Parathyroid adenoma (tissue), 2 donors: ENCODE data around the gene SPANXA2.
"Not testable (repeated sequence)": the region's sequence is repeated elsewhere in the genome, so short reads cannot be mapped to it uniquely, and the experiment has no call there.

Experiments used
- H2AFZ ChIP-seq: fragments of 300-600 bp; sonication (generic); one replicate; pipeline ENCODE4 v1.7.0; 2017; ENCODE audit warnings: antibody characterized with exemption, mild to moderate bottlenecking
- H3K27ac ChIP-seq: fragments of 300-600 bp; sonication (generic); one replicate; pipeline ENCODE4 v1.7.0; 2017
- H3K27me3 ChIP-seq: fragments of 300-600 bp; sonication (generic); one replicate; pipeline ENCODE4 v1.7.0; 2017; ENCODE audit warnings: low read length; ENCODE audit not compliant: control insufficient read depth, insufficient read depth
- H3K36me3 ChIP-seq: fragments of 300-600 bp; sonication (generic); one replicate; pipeline ENCODE4 v1.7.0; 2017; ENCODE audit warnings: low read length; ENCODE audit not compliant: control insufficient read depth, insufficient read depth
- H3K4me1 ChIP-seq: fragments of 300-600 bp; sonication (generic); one replicate; pipeline ENCODE4 v1.7.0; 2017; ENCODE audit warnings: control low read depth
- H3K4me2 ChIP-seq: fragments of 300-600 bp; sonication (generic); one replicate; pipeline ENCODE4 v1.7.0; 2017; ENCODE audit warnings: low read length
- H3K4me3 ChIP-seq: fragments of 300-600 bp; sonication (generic); one replicate; pipeline ENCODE4 v1.7.0; 2017; ENCODE audit warnings: low read depth, low read length
- H3K79me2 ChIP-seq: fragments of 300-600 bp; sonication (generic); one replicate; pipeline ENCODE4 v1.7.0; 2017; ENCODE audit warnings: control low read depth
- H3K9ac ChIP-seq: fragments of 300-600 bp; sonication (generic); one replicate; pipeline ENCODE4 v1.7.0; 2017; ENCODE audit warnings: mild to moderate bottlenecking
- H3K9me3 ChIP-seq: fragments of 300-600 bp; sonication (generic); one replicate; pipeline ENCODE4 v1.7.0; 2017; ENCODE audit warnings: low read length; ENCODE audit not compliant: control insufficient read depth
- TF ChIP-seq, protein P1 (sequence below): fragments of 300-600 bp; sonication (generic); IDR thresholded peaks from one replicate; pipeline ENCODE4 v1.7.0; 2017; ENCODE audit warnings: antibody characterized with exemption, mild to moderate bottlenecking
- donor health status: primary hyperparathyroidism.

The SPANXA2 gene, protein sequence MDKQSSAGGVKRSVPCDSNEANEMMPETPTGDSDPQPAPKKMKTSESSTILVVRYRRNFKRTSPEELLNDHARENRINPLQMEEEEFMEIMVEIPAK

DNA sequence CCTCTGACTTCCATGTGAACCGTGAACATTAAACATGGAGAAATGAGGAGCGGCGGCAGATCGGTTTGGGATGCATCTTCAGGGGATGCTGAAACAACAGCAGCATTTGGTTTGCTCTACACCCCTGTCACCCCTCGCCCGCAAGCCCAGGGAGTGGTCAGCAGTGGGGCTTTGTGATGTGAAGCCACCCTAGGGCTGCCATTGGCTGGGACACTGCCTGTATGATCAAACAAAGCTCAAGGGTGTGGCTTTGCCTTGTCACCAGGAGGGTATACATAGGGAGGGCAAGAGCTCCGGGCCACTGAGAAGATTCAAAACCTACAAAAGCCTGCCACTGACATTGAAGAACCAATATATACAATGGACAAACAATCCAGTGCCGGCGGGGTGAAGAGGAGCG is at the start of gene SPANXA2:
Gene SPANXA2 (plus strand): TSS at position 301 of the 400 bp plus-strand sequence. CDS start 60 bp downstream, at position 361.
- H3K4me3 ChIP-seq, H3K27me3 ChIP-seq, H3K27ac ChIP-seq, H3K36me3 ChIP-seq, H3K4me1 ChIP-seq, H3K9ac ChIP-seq, H3K4me2 ChIP-seq, H3K79me2 ChIP-seq, H3K9me3 ChIP-seq, H2AFZ ChIP-seq: not testable (repeated sequence)

DNA sequence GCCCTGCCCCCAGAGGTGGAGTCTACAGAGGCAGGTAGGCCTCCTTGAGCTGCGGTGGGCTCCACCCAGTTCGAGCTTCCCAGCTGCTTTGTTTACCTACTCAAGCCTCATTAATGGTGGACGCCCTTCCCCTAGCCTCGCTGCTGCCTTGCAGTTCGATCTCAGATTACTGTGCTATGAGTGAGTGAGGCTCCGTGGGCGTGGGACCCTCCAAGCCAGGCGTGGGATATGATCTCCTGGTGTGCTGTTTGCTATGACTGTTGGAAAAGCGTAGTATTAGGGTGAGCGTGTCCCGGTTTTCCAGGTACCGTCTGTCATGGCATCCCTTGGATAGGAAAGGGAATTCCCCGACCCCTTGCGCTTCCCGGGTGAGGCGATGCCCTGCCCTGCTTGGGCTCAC is 47.0 kb upstream of the SPANXA2 start:
- not testable (repeated sequence) for H3K36me3 ChIP-seq, H3K4me2 ChIP-seq, H3K27ac ChIP-seq, H3K27me3 ChIP-seq, H3K4me1 ChIP-seq, H3K4me3 ChIP-seq, H2AFZ ChIP-seq, H3K9ac ChIP-seq, H3K9me3 ChIP-seq, H3K79me2 ChIP-seq

DNA sequence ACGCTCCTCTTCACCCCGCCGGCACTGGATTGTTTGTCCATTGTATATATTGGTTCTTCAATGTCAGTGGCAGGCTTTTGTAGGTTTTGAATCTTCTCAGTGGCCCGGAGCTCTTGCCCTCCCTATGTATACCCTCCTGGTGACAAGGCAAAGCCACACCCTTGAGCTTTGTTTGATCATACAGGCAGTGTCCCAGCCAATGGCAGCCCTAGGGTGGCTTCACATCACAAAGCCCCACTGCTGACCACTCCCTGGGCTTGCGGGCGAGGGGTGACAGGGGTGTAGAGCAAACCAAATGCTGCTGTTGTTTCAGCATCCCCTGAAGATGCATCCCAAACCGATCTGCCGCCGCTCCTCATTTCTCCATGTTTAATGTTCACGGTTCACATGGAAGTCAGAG is 4.9 kb upstream of the SPANXA2 start, which contains the start of gene SPANXA1:
Gene SPANXA1 (minus strand): TSS at position 101 of the 400 bp plus-strand sequence. CDS start 60 bp downstream, at position 41.
- not testable (repeated sequence) for H3K4me1 ChIP-seq, H3K9ac ChIP-seq, H3K79me2 ChIP-seq, H2AFZ ChIP-seq, H3K9me3 ChIP-seq, H3K4me2 ChIP-seq, H3K4me3 ChIP-seq, H3K36me3 ChIP-seq, H3K27ac ChIP-seq, H3K27me3 ChIP-seq

DNA sequence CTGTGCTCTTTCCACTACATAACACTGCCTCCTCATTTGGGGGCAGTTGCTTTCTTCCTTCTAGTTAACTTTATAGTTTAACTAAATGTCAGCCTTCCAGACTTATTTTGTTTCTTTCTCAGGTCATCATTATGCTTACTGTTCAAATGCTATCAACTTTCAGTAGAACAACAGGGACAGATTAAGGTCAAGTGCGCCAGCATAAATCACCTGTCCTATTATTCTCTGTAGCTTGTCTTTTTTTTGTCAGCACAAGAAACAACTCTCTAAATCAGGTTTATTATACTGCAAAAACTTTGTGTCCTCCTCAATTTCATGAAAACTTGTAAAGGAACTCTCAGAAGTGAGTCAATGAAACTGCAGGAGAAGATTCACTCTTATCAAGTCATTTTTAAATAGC is 19.6 kb downstream of the SPANXA2 start:
- no peak overlapping the region for H2AFZ ChIP-seq
- TF ChIP-seq, protein P1, sequence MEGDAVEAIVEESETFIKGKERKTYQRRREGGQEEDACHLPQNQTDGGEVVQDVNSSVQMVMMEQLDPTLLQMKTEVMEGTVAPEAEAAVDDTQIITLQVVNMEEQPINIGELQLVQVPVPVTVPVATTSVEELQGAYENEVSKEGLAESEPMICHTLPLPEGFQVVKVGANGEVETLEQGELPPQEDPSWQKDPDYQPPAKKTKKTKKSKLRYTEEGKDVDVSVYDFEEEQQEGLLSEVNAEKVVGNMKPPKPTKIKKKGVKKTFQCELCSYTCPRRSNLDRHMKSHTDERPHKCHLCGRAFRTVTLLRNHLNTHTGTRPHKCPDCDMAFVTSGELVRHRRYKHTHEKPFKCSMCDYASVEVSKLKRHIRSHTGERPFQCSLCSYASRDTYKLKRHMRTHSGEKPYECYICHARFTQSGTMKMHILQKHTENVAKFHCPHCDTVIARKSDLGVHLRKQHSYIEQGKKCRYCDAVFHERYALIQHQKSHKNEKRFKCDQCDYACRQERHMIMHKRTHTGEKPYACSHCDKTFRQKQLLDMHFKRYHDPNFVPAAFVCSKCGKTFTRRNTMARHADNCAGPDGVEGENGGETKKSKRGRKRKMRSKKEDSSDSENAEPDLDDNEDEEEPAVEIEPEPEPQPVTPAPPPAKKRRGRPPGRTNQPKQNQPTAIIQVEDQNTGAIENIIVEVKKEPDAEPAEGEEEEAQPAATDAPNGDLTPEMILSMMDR = no peak
- no peaks in the 10 kb centered on the region for H3K36me3 ChIP-seq

DNA sequence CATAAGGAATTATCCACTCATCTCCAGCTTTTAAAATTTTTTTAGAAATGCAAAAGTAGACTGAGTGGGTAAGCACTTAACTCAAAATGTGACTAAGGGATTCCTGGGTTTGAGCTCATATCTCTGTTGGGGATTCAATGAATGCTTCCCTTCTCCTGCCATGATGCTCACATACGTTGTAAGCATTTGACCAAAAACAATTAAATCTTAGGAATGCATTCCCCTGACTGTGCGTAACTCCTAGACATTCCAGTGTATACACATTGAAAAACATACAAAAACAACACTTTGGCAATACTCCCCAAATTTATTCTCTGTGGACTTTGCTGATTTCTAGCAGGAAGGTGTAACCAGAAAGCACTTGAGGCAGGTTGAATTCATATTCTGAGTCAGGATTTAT is 29.8 kb downstream of the SPANXA2 start:
- no peak overlapping the region for H3K27ac ChIP-seq
- H3K4me3 ChIP-seq = no peak overlapping the region

More for the DNA sequence above, 19.6 kb downstream of the SPANXA2 start:
- no peaks in the 10 kb centered on the region for H3K27me3 ChIP-seq
- H3K4me2 ChIP-seq = no peak overlapping the region
- no peak overlapping the region for H3K4me3 ChIP-seq
- no peaks in the 10 kb centered on the region for H3K4me1 ChIP-seq
- H3K27ac ChIP-seq = no peak overlapping the region
- no peaks in the 10 kb centered on the region for H3K79me2 ChIP-seq
- H3K9ac ChIP-seq = no peak overlapping the region
- no peaks in the 10 kb centered on the region for H3K9me3 ChIP-seq

DNA sequence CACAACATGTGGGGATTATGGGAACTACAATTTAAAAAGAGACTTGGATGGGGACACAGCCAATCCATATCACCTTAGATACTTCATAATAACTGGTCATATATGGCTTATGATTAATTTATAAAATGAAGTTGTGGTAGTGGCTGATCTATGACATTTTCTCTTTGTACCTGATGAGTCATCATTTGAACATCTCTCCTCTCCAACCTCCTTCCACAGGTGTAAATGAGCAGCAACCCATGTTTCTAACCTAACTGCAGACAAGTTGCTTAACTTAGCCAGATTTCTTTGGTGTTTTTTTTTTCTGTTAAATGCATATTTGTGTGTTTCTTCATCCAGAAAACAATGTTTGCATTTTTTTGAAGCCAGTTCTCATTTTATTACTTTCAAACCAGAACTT is 42.6 kb downstream of the SPANXA2 start:
- TF ChIP-seq, protein P1 = no peak
- no peak overlapping the region for H2AFZ ChIP-seq
- H3K9ac ChIP-seq = no peak overlapping the region

More for the DNA sequence above, 29.8 kb downstream of the SPANXA2 start:
- Histone ChIP-seq H3K36me3 (no peaks in the 10 kb centered on the region), H3K9me3 (no peaks in the 10 kb centered on the region), H3K9ac (no peak overlapping the region), H2AFZ (no peak overlapping the region), H3K79me2 (no peaks in the 10 kb centered on the region), H3K4me2 (no peak overlapping the region), H3K4me1 (no peaks in the 10 kb centered on the region), H3K27me3 (no peaks in the 10 kb centered on the region)
- TF ChIP-seq, protein P1 = no peak

More for the DNA sequence above, 42.6 kb downstream of the SPANXA2 start:
- H3K4me1 ChIP-seq = no peaks in the 10 kb centered on the region
- no peak overlapping the region for H3K4me2 ChIP-seq
- H3K79me2 ChIP-seq = no peaks in the 10 kb centered on the region
- no peak overlapping the region for H3K27ac ChIP-seq
- no peaks in the 10 kb centered on the region for H3K36me3 ChIP-seq
- no peak overlapping the region for H3K4me3 ChIP-seq
- H3K27me3 ChIP-seq = no peaks in the 10 kb centered on the region
- no peaks in the 10 kb centered on the region for H3K9me3 ChIP-seq
